ENCODE data around the gene LCN9.

DNA sequence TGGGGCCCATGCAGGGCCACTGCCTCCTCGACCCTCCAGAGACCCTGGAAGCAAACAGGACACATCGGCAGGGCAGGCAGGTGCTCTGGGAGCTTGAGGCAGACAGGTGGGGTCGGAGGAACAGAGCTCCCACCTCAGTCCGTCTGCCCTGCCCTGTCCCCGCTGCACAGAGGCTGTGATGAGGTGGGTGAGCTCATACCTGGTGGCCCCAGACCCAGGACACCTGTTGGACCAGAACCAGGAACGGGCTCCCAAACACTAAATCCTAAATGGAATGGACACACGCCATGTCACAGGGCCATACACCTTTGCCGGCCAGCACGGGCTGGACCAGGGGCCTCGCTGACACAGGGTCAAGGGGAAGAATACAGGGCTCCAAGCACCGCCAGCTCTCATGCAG, 30.7 kb downstream of the LCN9 start:
- TF ChIP-seq, protein P1, sequence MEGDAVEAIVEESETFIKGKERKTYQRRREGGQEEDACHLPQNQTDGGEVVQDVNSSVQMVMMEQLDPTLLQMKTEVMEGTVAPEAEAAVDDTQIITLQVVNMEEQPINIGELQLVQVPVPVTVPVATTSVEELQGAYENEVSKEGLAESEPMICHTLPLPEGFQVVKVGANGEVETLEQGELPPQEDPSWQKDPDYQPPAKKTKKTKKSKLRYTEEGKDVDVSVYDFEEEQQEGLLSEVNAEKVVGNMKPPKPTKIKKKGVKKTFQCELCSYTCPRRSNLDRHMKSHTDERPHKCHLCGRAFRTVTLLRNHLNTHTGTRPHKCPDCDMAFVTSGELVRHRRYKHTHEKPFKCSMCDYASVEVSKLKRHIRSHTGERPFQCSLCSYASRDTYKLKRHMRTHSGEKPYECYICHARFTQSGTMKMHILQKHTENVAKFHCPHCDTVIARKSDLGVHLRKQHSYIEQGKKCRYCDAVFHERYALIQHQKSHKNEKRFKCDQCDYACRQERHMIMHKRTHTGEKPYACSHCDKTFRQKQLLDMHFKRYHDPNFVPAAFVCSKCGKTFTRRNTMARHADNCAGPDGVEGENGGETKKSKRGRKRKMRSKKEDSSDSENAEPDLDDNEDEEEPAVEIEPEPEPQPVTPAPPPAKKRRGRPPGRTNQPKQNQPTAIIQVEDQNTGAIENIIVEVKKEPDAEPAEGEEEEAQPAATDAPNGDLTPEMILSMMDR (IDR thresholded peaks at IDR 0.05; ENCODE audit: low read length) = no peak
- no peak for TF ChIP-seq EZH2 (optimal IDR thresholded peaks at IDR 0.05; ENCODE audit: low read depth, low read length)

Measured in MM.1S (cell line).